HEK293 (cell line): Measurements from ENCODE around the gene APRT.

Source experiments
- ELK4 ChIP-seq: IDR thresholded peaks from 2 replicates; pipeline ENCODE4 v1.6.1; 2011; ENCODE audit warnings: mild to moderate bottlenecking, low read depth, low read length, borderline replicate concordance
- GLIS1 ChIP-seq: fragments of 450-650 bp; formaldehyde crosslinking; IDR thresholded peaks from 2 replicates; pipeline ENCODE4 v1.5.1; 2016; ENCODE audit warnings: missing biosample characterization, missing genetic modification characterization
- HOXA7 ChIP-seq: sonication (generic); formaldehyde crosslinking; IDR thresholded peaks from 2 replicates; pipeline ENCODE4 v1.8.1; 2022; ENCODE audit warnings: missing genetic modification reagents, borderline replicate concordance
- OSR2 ChIP-seq: fragments of 450-650 bp; formaldehyde crosslinking; IDR thresholded peaks from 2 replicates; pipeline ENCODE4 v1.5.1; 2016; ENCODE audit warnings: missing biosample characterization, missing genetic modification characterization
- OVOL3 ChIP-seq: fragments of 450-650 bp; formaldehyde crosslinking; IDR thresholded peaks from 2 replicates; pipeline ENCODE4 v1.5.1; 2016; ENCODE audit warnings: missing biosample characterization, missing genetic modification characterization
- PRDM2 ChIP-seq: fragments of 450-650 bp; formaldehyde crosslinking; IDR thresholded peaks from 2 replicates; pipeline ENCODE4 v1.5.1; 2016; ENCODE audit warnings: missing biosample characterization, missing genetic modification characterization, borderline replicate concordance
- SETDB1 ChIP-seq: IDR thresholded peaks from one replicate; pipeline ENCODE4 v1.6.1; 2017; ENCODE audit warnings: mild to moderate bottlenecking, low read length, moderate library complexity, mixed read lengths; ENCODE audit not compliant: insufficient read length
- SP7 ChIP-seq: fragments of 450-650 bp; formaldehyde crosslinking; IDR thresholded peaks from 2 replicates; pipeline ENCODE4 v1.5.1; 2016; ENCODE audit warnings: missing biosample characterization, missing genetic modification characterization
- YY1 ChIP-seq: fragments of 450-650 bp; formaldehyde crosslinking; IDR thresholded peaks from 2 replicates; pipeline ENCODE4 v1.5.1; 2018; ENCODE audit warnings: missing biosample characterization, missing genetic modification characterization
- ZBTB11 ChIP-seq: fragments of 450-650 bp; formaldehyde crosslinking; conservative IDR thresholded peaks from 2 replicates; pipeline ENCODE4 v1.5.1; 2016; ENCODE audit warnings: low read depth, missing biosample characterization, missing genetic modification characterization
- ZNF146 ChIP-seq: fragments of 450-650 bp; formaldehyde crosslinking; IDR thresholded peaks from 2 replicates; pipeline ENCODE4 v1.5.1; 2016; ENCODE audit warnings: missing biosample characterization, missing genetic modification characterization
- ZNF157 ChIP-seq: fragments of 450-650 bp; formaldehyde crosslinking; IDR thresholded peaks from 2 replicates; pipeline ENCODE4 v1.5.1; 2016; ENCODE audit warnings: missing biosample characterization, missing genetic modification characterization
- ZNF169 ChIP-seq: fragments of 450-650 bp; formaldehyde crosslinking; IDR thresholded peaks from 2 replicates; pipeline ENCODE4 v1.5.1; 2016; ENCODE audit warnings: missing biosample characterization, missing genetic modification characterization
- ZNF19 ChIP-seq: fragments of 450-650 bp; formaldehyde crosslinking; IDR thresholded peaks from 2 replicates; pipeline ENCODE4; 2016; ENCODE audit warnings: missing biosample characterization, missing genetic modification characterization, low read depth
- ZNF223 ChIP-seq: fragments of 450-650 bp; formaldehyde crosslinking; IDR thresholded peaks from 2 replicates; pipeline ENCODE4 v1.5.1; 2016; ENCODE audit warnings: missing biosample characterization, missing genetic modification characterization
- ZNF292 ChIP-seq: fragments of 450-650 bp; formaldehyde crosslinking; IDR thresholded peaks from 2 replicates; pipeline ENCODE4 v1.5.1; 2016; ENCODE audit warnings: low read depth, missing biosample characterization, missing genetic modification characterization, borderline replicate concordance
- ZNF416 ChIP-seq: fragments of 450-650 bp; formaldehyde crosslinking; IDR thresholded peaks from 2 replicates; pipeline ENCODE4 v1.5.1; 2016; ENCODE audit warnings: missing biosample characterization, missing genetic modification characterization
- ZNF530 ChIP-seq: fragments of 450-650 bp; formaldehyde crosslinking; IDR thresholded peaks from 2 replicates; pipeline ENCODE4 v1.5.1; 2016; ENCODE audit warnings: low read depth, missing biosample characterization, missing genetic modification characterization
- ZNF544 ChIP-seq: fragments of 450-650 bp; formaldehyde crosslinking; IDR thresholded peaks from 2 replicates; pipeline ENCODE4 v1.5.0; 2017; ENCODE audit warnings: missing biosample characterization, missing genetic modification characterization
- ZNF585B ChIP-seq: fragments of 450-650 bp; formaldehyde crosslinking; IDR thresholded peaks from 2 replicates; pipeline ENCODE4 v1.5.1; 2016; ENCODE audit warnings: missing biosample characterization, missing genetic modification characterization
- ZNF610 ChIP-seq: fragments of 450-650 bp; formaldehyde crosslinking; IDR thresholded peaks from 2 replicates; pipeline ENCODE4 v1.5.1; 2016; ENCODE audit warnings: missing biosample characterization, missing genetic modification characterization, borderline replicate concordance
- ZNF645 ChIP-seq: fragments of 450-650 bp; formaldehyde crosslinking; IDR thresholded peaks from 2 replicates; pipeline ENCODE4; 2016; ENCODE audit warnings: missing biosample characterization, missing genetic modification characterization
- ZNF670 ChIP-seq: fragments of 450-650 bp; formaldehyde crosslinking; IDR thresholded peaks from 2 replicates; pipeline ENCODE4 v1.5.1; 2016; ENCODE audit warnings: missing biosample characterization, missing genetic modification characterization, low read depth
- ZNF747 ChIP-seq: fragments of 450-650 bp; formaldehyde crosslinking; IDR thresholded peaks from 2 replicates; pipeline ENCODE4 v1.5.1; 2016; ENCODE audit warnings: missing biosample characterization, missing genetic modification characterization
- ZNF843 ChIP-seq: fragments of 450-650 bp; formaldehyde crosslinking; IDR thresholded peaks from 2 replicates; pipeline ENCODE4 v1.5.1; 2016; ENCODE audit warnings: missing biosample characterization, missing genetic modification characterization
- ZSCAN16 ChIP-seq: fragments of 450-650 bp; formaldehyde crosslinking; IDR thresholded peaks from 2 replicates; pipeline ENCODE4 v1.5.1; 2016; ENCODE audit warnings: missing biosample characterization, missing genetic modification characterization
- ZSCAN5A ChIP-seq: fragments of 450-650 bp; formaldehyde crosslinking; IDR thresholded peaks from 2 replicates; pipeline ENCODE4 v1.5.1; 2016; ENCODE audit warnings: missing biosample characterization, missing genetic modification characterization
- ZXDB ChIP-seq: fragments of 450-650 bp; formaldehyde crosslinking; IDR thresholded peaks from 2 replicates; pipeline ENCODE4 v1.5.1; 2016; ENCODE audit warnings: missing biosample characterization, missing genetic modification characterization

APRT gene

GRCh38 chr16:88810912-88811768 is 588 bp downstream of the APRT start (continued):
- TF ChIP-seq ELK4, result no peak
- TF ChIP-seq ZNF610 (tag by site-specific recombination), result no peak
- peak; percentile 58; the same call in 1 of the 2 replicates for TF ChIP-seq GLIS1 (tag by site-specific recombination)
- TF ChIP-seq ZNF146 (tag by site-specific recombination), result peak; percentile 20; the same call in 1 of the 2 replicates
- TF ChIP-seq YY1, result no peak
- no peak for TF ChIP-seq PRDM2 (tag by site-specific recombination)
- TF ChIP-seq ZNF747 (tag by site-specific recombination), result no peak
- no peak for TF ChIP-seq ZNF530 (tag by site-specific recombination)
- TF ChIP-seq ZNF843 (tag by site-specific recombination), result no peak
- TF ChIP-seq ZNF544 (tag by site-specific recombination), result no peak
- TF ChIP-seq OSR2, result no peak
- TF ChIP-seq ZSCAN16 (tag by site-specific recombination), result no peak
- no peak for TF ChIP-seq ZNF169 (tag by site-specific recombination)
- TF ChIP-seq ZNF157 (tag by site-specific recombination), result no peak
- TF ChIP-seq ZNF416, result no peak
- no peak for TF ChIP-seq ZNF585B (tag by site-specific recombination)
- peak; percentile 44 for TF ChIP-seq ZBTB11 (tag by site-specific recombination)
- TF ChIP-seq ZNF223, result no peak
- no peak for TF ChIP-seq ZSCAN5A (tag by site-specific recombination)
- TF ChIP-seq ZNF645 (tag by site-specific recombination), result no peak
- TF ChIP-seq SETDB1, result no peak
- no peak for TF ChIP-seq ZNF292
- peak; percentile 59 for TF ChIP-seq ZXDB (tag by site-specific recombination)
- TF ChIP-seq ZNF19 (tag by site-specific recombination), result no peak
- no peak for TF ChIP-seq HOXA7 (CRISPR knock-in tag)
- 0 out of 2 replicates have a peak, but pooled peaks have one; percentile 10 for TF ChIP-seq SP7 (tag by site-specific recombination)
- no peak for TF ChIP-seq OVOL3 (tag by site-specific recombination)
- no peak for TF ChIP-seq ZNF670 (tag by site-specific recombination)
